Measurements from ENCODE around the gene TRIM17.

TRIM17 gene

GRCh38 chr1:228417061-228417460, 400 bp upstream of the TRIM17 start:
- DNase-seq (ENCODE audit: low read depth): no peak

- DNase-seq (ENCODE audit: low read depth): no peak
Measured at GRCh38 chr1:228415853-228416216, 826 bp downstream of the TRIM17 start.

- no peak for DNase-seq (ENCODE audit: low read depth)
Measured at GRCh38 chr1:228415221-228415620, 1.4 kb downstream of the TRIM17 start.

DNA sequence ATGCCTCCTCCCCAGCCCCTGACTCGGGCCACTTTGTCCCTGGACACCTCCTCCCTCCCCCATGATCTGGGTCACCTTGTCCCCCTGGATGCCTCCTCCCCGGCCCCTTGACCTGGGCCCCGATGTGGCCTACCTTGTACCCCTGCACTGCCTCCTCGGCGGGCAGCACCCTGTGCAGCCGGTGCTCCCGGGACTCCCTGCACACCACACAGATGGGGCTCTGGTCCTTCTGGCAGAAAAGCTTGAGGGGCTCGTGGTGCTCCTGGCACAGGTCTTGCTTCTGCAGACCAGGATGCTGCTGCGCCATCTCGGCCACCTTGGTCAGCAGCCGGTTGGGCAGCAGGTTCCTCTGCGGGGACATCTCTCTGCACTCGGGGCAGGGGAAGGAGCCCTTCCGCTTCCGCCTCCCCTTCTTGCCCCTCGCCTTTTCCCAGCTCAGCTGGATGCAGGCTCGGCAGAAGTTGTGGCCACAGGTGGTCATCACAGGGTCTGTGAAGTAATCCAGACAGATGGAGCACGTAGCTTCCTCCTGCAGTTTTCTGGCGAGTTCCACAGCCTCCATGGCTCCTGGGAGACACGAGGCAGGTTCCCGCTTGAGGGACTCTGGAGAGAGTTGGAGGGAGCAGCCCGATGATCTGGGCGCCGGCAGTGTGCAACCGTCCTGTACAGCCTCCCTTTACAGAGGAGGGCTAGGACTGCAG, 2.0 kb downstream of the TRIM17 start:
- no peak for DNase-seq (ENCODE audit: low read depth)

GRCh38 chr1:228413241-228414010, 3.2 kb downstream of the TRIM17 start:
- DNase-seq (ENCODE audit: low read depth): no peak

DNA sequence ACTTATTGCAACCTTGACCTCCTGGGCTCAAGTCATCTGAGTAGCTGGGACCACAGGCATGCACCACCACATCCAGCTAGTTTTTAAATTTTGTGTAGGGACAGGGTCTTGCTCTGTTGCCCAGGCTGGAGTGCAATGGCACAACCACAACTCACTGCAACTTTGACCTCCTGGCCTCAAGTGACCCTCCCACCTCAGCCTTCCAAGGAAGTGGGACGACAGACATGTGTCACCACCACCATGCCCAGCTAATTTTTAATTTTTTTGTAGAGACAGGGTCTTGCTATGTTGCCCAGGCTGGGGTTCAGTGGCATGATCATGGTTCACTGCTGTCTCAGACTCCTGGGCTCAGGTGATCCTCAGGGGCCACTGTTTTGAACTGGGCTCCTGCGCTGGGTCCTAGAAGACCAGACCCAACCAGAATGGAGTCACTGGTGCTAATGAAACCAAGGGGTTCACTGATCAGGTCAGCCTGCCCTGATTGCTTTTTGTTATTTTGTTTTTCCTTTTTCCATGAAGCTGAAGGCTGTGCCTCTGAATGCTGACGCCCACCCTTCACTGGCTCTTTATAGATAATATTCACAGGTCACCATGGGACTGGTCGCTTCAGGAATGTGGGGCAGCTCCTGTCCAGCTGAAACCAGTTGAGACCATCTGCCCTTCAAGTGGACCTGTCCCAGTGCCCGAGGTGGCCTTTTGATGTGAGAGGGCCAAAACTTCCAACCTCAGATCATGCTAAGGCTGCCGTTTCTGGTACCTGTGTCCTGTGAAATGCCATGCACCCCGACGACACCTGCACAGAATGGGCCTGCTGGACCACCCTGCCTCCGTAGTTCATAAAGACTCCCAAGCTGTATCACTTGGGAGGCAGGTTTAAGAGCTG, 4.9 kb downstream of the TRIM17 start:
- DNase-seq (ENCODE audit: low read depth): no peak

- no peak for DNase-seq (ENCODE audit: low read depth)
Measured at GRCh38 chr1:228411121-228411520, 5.5 kb downstream of the TRIM17 start.

GRCh38 chr1:228410671-228411070, 6.0 kb downstream of the TRIM17 start:
- no peak for DNase-seq (ENCODE audit: low read depth)

DNA sequence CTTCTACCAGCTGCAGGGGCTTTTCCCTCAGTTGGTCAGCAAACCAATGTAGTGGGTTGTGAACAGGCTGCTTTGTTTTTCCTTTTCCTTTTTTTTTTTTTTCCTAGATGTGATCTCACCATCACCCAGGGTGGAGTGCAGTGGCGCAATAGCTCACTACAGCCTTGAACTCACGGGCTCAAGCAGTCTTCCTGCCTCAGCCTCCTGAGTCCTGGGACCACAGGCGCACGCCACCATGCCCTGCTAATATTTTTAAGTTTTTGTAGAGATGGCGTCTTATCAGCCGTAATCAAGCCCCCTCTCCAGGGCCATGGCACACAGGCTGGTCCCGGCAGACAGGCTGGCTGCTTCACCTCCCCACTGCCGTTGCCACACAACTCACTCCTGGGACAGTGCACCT, 6.6 kb downstream of the TRIM17 start:
- DNase-seq (ENCODE audit: low read depth): no peak

DNA sequence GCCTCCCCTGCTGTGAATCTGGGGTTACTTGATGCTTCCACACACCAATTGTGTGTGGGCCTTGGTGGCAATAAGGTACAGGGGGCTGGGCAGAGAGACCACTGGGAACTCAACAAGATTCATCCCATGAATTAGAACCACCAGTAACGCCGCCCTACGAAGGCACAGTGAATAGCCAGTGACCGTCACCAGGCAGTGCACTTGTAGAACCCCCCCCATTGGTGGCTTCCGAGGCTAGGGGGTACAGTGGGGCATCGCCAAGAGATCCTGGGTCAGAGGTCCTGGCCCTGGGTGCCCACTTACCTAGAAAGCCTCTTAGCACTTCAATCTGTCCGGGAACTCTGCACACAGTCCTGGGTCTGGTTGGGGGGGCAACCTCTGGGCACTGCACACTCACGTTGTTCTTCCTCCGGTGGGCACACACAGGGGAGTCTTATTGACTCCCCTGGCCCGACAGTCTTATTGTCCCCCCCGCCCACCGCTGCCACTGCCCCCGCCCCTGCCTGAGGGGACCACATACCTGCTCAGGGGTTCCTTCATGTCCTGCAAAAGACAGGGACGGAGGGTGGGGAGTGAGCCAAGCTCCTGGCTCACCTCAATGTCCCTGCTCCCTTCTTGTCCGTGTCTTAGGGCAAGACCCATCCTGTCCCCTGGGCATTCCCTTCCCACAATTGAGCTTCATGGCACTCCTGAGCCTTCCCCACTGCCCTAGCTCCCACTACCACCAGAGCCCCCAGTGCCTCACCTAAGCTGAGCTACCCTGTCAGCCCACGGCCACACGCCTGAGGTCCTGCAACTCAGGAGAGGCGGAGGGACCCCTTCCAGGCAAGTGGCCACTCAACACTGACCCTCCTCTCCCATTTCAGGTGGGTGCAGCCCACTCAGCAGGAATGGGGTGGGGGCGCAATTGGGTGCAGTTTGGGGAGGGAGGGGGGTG, 7.5 kb downstream of the TRIM17 start:
- DNase-seq (ENCODE audit: low read depth): no peak

DNA sequence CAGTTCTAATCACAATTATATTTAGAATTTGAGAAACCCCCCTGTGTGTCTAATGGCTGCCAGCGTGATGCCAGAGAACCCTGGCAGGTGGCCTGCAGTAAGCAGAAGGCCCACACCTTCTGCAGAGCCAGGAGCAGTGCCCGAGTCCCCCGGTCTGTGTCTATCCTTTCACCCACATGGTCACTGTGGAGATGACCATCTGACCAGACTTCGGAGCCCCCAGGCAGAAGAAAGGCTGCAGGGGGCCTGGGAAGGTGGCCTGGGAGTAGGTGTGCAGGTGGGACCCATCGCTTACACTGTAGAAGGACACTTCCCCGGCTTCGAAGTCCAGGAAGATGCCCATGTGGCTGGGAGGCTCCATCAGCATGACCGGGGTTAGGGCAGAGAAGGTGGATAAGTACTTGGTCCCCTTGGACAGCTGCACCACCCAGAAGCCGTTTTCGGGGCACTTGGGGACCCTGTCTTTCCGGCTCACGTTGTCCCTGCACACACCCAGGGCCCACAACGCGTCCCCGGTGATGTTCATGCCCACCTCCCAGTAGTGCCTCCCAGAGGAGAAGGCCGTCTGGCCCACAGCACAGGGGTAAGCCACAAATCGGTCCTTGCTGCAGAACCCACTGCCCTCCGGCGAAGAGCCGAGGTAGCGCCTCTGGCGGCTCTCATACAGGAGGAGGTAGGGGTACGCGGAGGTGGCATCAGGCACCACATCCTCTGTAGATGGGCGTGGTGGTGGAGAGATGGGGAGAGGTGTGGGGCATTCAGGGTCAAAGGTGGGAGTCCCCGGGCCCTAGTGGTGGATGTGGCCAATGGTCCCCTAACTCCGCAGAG, 8.4 kb downstream of the TRIM17 start:
- DNase-seq (ENCODE audit: low read depth): no peak

- DNase-seq (ENCODE audit: low read depth): peak; percentile 13
Measured at GRCh38 chr1:228407106-228408040, 9.3 kb downstream of the TRIM17 start.

- no peak for DNase-seq (ENCODE audit: low read depth)
Measured at GRCh38 chr1:228405979-228406228, 10.8 kb downstream of the TRIM17 start.

- peak; percentile 13 for DNase-seq (ENCODE audit: low read depth)
Measured at GRCh38 chr1:228405200-228405978, 11.3 kb downstream of the TRIM17 start.

DNA sequence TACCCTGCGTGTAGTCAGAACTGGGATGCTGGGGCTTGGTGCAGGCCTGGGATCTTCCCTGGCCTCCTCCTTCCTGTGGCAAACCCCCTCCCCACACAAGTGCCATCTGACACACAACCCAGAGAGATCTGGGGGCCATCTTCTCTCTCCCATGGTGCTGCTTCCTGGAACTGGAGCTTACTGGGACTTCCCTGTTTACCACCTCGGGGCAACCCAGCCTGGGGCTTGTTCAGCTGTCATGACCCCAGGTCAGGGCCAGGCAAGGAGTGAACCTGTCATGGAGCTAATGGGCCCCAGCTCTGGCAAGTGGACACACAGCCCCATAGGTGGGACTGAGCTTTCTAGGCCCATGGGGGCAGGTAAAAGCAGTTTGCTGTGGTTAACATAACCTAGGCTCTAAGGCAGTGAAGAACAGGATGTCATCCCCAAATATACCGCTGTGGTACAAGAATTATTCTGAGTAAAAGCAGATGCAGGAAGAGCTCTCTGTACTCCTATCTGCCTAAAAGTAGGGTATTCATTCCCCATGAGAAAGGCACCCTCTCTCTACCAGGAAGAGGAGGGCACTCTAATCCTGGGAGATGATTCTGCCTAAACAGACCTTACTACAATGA, 12.4 kb downstream of the TRIM17 start:
- DNase-seq (ENCODE audit: low read depth): no peak

DNA sequence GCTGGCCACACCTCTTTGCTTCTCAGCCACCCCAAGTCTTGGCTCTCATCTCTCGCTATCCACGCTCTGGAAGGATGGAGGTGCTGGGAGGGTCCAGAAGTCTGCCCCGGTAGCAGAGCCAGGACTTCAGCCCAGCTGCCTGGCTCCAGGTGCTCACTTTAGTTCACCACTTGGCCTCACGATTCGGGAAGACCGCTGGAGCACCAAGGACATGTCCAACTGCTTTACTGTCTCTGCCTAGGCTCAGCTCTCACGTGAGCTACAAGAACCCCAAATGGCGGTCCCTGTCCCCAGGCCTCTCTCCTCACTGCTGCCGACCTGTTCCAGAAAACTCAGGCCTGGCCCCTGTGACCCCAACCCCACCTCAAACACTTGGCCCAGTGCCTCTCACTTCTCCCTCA, 13.4 kb downstream of the TRIM17 start:
- DNase-seq (ENCODE audit: low read depth): no peak

DNA sequence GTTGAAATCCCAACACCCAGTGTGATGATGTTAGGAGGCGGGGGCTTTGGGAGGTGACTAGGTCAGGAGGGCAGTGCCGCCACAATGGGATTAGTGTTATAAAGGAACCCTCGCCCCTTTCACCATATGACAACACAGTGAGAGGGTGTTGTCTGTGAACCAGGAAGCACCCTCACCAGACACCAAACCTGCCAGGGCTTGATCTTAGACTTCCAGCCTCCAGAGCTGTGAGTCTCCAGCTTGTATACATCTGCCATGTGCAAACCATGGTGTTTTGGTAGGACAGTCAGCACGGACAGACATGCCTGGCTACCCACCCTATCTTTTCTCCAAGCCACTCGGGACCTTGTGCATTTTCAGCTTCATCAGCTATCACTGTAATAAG, 14.0 kb downstream of the TRIM17 start:
- DNase-seq (ENCODE audit: low read depth): no peak

GRCh38 chr1:228401782-228402640, 14.7 kb downstream of the TRIM17 start:
- DNase-seq (ENCODE audit: low read depth): no peak
